Ascending aorta (tissue), 2 donors: ENCODE measurements around the gene TUBA3C. TPM values are rescaled to one million over a fixed set of nuclear protein-coding genes. Genes with fewer than 3 reads are reported as not detected.

Experiments used
- DNase-seq, 2 donors: peaks; one replicate each; pipeline ENCODE4 v3.0.0-alpha.2; 2019; ENCODE audit warnings: low spot score in 2 of 2
- H3K27ac ChIP-seq, 2 donors: fragments of 200-600 bp; sonication (generic); one replicate each; pipeline ENCODE4 v1.5.1; 2016 to 2017; ENCODE audit warnings: mild to moderate bottlenecking in 1 of 2
- H3K27me3 ChIP-seq: fragments of 200-600 bp; sonication (generic); one replicate; pipeline ENCODE4 v1.5.1; 2017
- H3K36me3 ChIP-seq, 2 donors: fragments of 200-600 bp; sonication (generic); one replicate each; pipeline ENCODE4 v1.5.1; 2016
- H3K4me1 ChIP-seq, 2 donors: fragments of 200-600 bp; sonication (generic); one replicate each; pipeline ENCODE4 v1.5.1; 2016 to 2017; ENCODE audit warnings: mild to moderate bottlenecking in 1 of 2
- H3K4me3 ChIP-seq, 2 donors: fragments of 200-600 bp; sonication (generic); one replicate each; pipeline ENCODE4 v1.5.1; 2016 to 2017; ENCODE audit warnings: mild to moderate bottlenecking in 1 of 2
- H3K9me3 ChIP-seq, 2 donors: fragments of 200-600 bp; sonication (generic); one replicate each; pipeline ENCODE4 v1.5.1; 2016
- CTCF ChIP-seq, 3 experiments: fragments of 200-600 bp in 2 of 3; fragments of 450-650 bp in 1 of 3; sonication (generic) in 2 of 3; IDR thresholded peaks; one replicate each; pipeline ENCODE4 v1.5.1; 2016 to 2019; ENCODE audit warnings: antibody characterized with exemption in 3 of 3, mild to moderate bottlenecking in 1 of 3, moderate library complexity in 1 of 3
- intact Hi-C: fragments of 100-400 bp; cut with DNase I; formaldehyde crosslinking; loops from one replicate; pipeline ENCODE4 v1.15.1; 2023
- total RNA-seq: library from RNA; depleted of rRNA; stranded (reverse); fragments of >200 nt; gene quantifications from one replicate; pipeline ENCODE4 v1.1.0, GENCODE V29; 2016

TUBA3C gene
- total RNA-seq, 1 donor from 2014 or later, result not detected

- no peak for DNase-seq
- H3K27me3 ChIP-seq, result no peaks in the 10 kb centered on the region
- no peaks in the 10 kb centered on the region for H3K36me3 ChIP-seq
- H3K9me3 ChIP-seq, result no peaks in the 10 kb centered on the region
- intact Hi-C loops, result no loop called here
- H3K4me1 ChIP-seq, result no peaks in the 10 kb centered on the region
- no peak for TF ChIP-seq CTCF (IDR thresholded peaks at IDR 0.05)
- H3K27ac ChIP-seq, result no peak overlapping the region
- H3K4me3 ChIP-seq, result no peak overlapping the region
These were observed 2.6 kb upstream of the TUBA3C start for GRCh38 chr13:19184176-19184575.

GRCh38 chr13:19183676-19184075 lies 2.1 kb upstream of the TUBA3C start:
- no peak for DNase-seq
- no peak for TF ChIP-seq CTCF (IDR thresholded peaks at IDR 0.05)
- Histone ChIP-seq H3K36me3 (no peaks in the 10 kb centered on the region), H3K4me1 (no peaks in the 10 kb centered on the region), H3K4me3 (no peak overlapping the region), H3K9me3 (no peaks in the 10 kb centered on the region), H3K27me3 (no peaks in the 10 kb centered on the region), H3K27ac (no peak overlapping the region)
- intact Hi-C loops, result no loop called here

- H3K27me3 ChIP-seq, result no peaks in the 10 kb centered on the region
- no peak overlapping the region for H3K4me3 ChIP-seq
- H3K9me3 ChIP-seq, result no peaks in the 10 kb centered on the region
- no peak for DNase-seq
- intact Hi-C loops, result no loop called here
- no peaks in the 10 kb centered on the region for H3K4me1 ChIP-seq
- no peak overlapping the region for H3K27ac ChIP-seq
- no peak for TF ChIP-seq CTCF (IDR thresholded peaks at IDR 0.05)
- H3K36me3 ChIP-seq, result no peaks in the 10 kb centered on the region
These were observed 912 bp upstream of the TUBA3C start for GRCh38 chr13:19182536-19182935.

- H3K4me3 ChIP-seq, result no peak overlapping the region
- no peaks in the 10 kb centered on the region for H3K36me3 ChIP-seq
- no peaks in the 10 kb centered on the region for H3K4me1 ChIP-seq
- no peak for TF ChIP-seq CTCF (IDR thresholded peaks at IDR 0.05)
- H3K27ac ChIP-seq, result no peak overlapping the region
- DNase-seq, result no peak
- no peaks in the 10 kb centered on the region for H3K27me3 ChIP-seq
- intact Hi-C loops, result no loop called here
- H3K9me3 ChIP-seq, result no peaks in the 10 kb centered on the region
These were observed 503 bp downstream of the TUBA3C start for GRCh38 chr13:19181021-19181620.

GRCh38 chr13:19179916-19180315 lies 1.7 kb downstream of the TUBA3C start:
- no peaks in the 10 kb centered on the region for H3K36me3 ChIP-seq
- intact Hi-C loops, result no loop called here
- H3K27ac ChIP-seq, result no peak overlapping the region
- TF ChIP-seq CTCF (IDR thresholded peaks at IDR 0.05), result no peak
- no peaks in the 10 kb centered on the region for H3K27me3 ChIP-seq
- H3K4me3 ChIP-seq, result no peak overlapping the region
- no peak for DNase-seq
- H3K4me1 ChIP-seq, result no peaks in the 10 kb centered on the region
- no peaks in the 10 kb centered on the region for H3K9me3 ChIP-seq
